OCI-LY1 (cell line): ENCODE measurements around the gene CFAP61.

ENCODE experiments used
- H2AFZ ChIP-seq: fragments of 200-600 bp; sonication (generic), shearing (Covaris generic); 2 replicates; pipeline ENCODE4 v1.6.0; 2014; ENCODE audit warnings: antibody characterized with exemption, mild to moderate bottlenecking, low read length
- H3F3A ChIP-seq: fragments of 200-600 bp; sonication (generic), shearing (Covaris generic); 2 replicates; pipeline ENCODE4 v1.6.0; 2014; ENCODE audit warnings: mild to moderate bottlenecking, antibody characterized with exemption, low read length, moderate library complexity; ENCODE audit not compliant: insufficient read depth
- H3K27ac ChIP-seq: fragments of 200-600 bp; sonication (generic); 2 replicates; pipeline ENCODE4 v1.5.1; 2014; ENCODE audit warnings: low read length, mixed run types, mild to moderate bottlenecking, low read depth; ENCODE audit not compliant: poor library complexity, severe bottlenecking
- H3K27me3 ChIP-seq: fragments of 200-600 bp; sonication (generic); 2 replicates; pipeline ENCODE4 v1.6.0; 2014; ENCODE audit warnings: antibody characterized with exemption, mild to moderate bottlenecking, low read length, moderate library complexity; ENCODE audit not compliant: insufficient read depth
- H3K36me3 ChIP-seq: fragments of 200-600 bp; sonication (generic); 2 replicates; pipeline ENCODE4 v1.6.1; 2014; ENCODE audit warnings: mild to moderate bottlenecking, antibody characterized with exemption, low read length, moderate library complexity, mixed read lengths; ENCODE audit not compliant: insufficient read depth
- H3K4me1 ChIP-seq: fragments of 200-600 bp; sonication (generic); 2 replicates; pipeline ENCODE4 v1.5.1; 2014; ENCODE audit warnings: mild to moderate bottlenecking, low read length, moderate library complexity; ENCODE audit not compliant: insufficient read depth, severe bottlenecking
- H3K4me2 ChIP-seq: fragments of 200-600 bp; sonication (generic), shearing (Covaris generic); 2 replicates; pipeline ENCODE4 v1.6.1; 2014; ENCODE audit warnings: low read length
- H3K4me3 ChIP-seq: fragments of 200-600 bp; sonication (generic); 2 replicates; pipeline ENCODE4 v1.5.1; 2014; ENCODE audit warnings: low read length, low read depth, mild to moderate bottlenecking, mixed read lengths; ENCODE audit not compliant: poor library complexity, severe bottlenecking
- H3K79me2 ChIP-seq: fragments of 200-600 bp; shearing (Covaris generic); 2 replicates; pipeline ENCODE4 v1.6.1; 2016; ENCODE audit warnings: mixed run types, low read length, mixed read lengths; ENCODE audit not compliant: insufficient read depth
- H3K9ac ChIP-seq: fragments of 200-600 bp; sonication (generic), shearing (Covaris generic); 2 replicates; pipeline ENCODE4 v1.6.1; 2014; ENCODE audit warnings: mild to moderate bottlenecking, low read length, mixed read lengths
- H3K9me2 ChIP-seq: fragments of 200-600 bp; sonication (generic), shearing (Covaris generic); 2 replicates; pipeline ENCODE4 v1.6.1; 2014; ENCODE audit warnings: low read depth, mild to moderate bottlenecking, low read length, mixed read lengths
- H3K9me3 ChIP-seq: fragments of 200-600 bp; shearing (Covaris generic); 2 replicates; pipeline ENCODE4 v1.6.1; 2014; ENCODE audit warnings: low read length, mixed read lengths
- H4K20me1 ChIP-seq: fragments of 200-600 bp; sonication (generic), shearing (Covaris generic); 2 replicates; pipeline ENCODE4 v1.6.0; 2016; ENCODE audit warnings: mild to moderate bottlenecking, low read length; ENCODE audit not compliant: insufficient read depth
- EZH2 ChIP-seq: fragments of 200-600 bp; sonication (generic), shearing (Covaris generic); IDR thresholded peaks from 2 replicates; pipeline ENCODE4 v1.8.0; 2017; ENCODE audit warnings: borderline replicate concordance, mixed run types, mild to moderate bottlenecking, antibody characterized with exemption, low read length, moderate library complexity, mixed read lengths
- TF ChIP-seq, protein P1 (sequence below): fragments of 200-600 bp; sonication (generic), shearing (Covaris generic); IDR thresholded peaks from 2 replicates; pipeline ENCODE4 v1.5.1; 2017; ENCODE audit warnings: mild to moderate bottlenecking, antibody characterized with exemption, low read length, moderate library complexity, mixed read lengths

CFAP61 gene

DNA sequence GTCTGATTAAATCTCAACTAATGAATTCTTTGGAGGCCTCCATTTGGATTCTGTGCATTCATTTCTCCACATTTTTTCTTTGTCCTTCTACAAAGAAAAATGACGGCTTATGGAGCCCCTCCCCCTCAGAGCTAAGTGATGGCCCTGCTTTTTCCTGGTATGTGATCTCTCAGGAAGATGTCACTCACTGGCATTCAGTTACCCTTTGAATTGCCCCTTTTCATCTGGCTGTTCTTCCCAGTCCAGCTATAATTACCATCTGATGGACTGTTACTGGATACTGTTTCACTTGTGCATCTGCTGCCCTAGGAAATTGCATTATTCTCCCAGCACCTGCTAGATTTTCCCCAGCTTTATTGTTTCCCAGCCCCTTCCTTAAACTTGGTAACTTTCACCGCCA lies 151.9 kb downstream of the CFAP61 start:
- Histone ChIP-seq H4K20me1 (no peaks in the 10 kb centered on the region), H3K79me2 (no peaks in the 10 kb centered on the region), H3K36me3 (no peaks in the 10 kb centered on the region), H3K9me3 (no peaks in the 10 kb centered on the region), H3F3A (no peaks in the 10 kb centered on the region), H3K27me3 (no peaks in the 10 kb centered on the region), H2AFZ (no peak overlapping the region), H3K4me3 (no peak overlapping the region), H3K4me2 (no peak overlapping the region), H3K9me2 (no peaks in the 10 kb centered on the region), H3K27ac (no peak overlapping the region), H3K9ac (no peak overlapping the region), H3K4me1 (no peaks in the 10 kb centered on the region)
- TF ChIP-seq, protein P1, sequence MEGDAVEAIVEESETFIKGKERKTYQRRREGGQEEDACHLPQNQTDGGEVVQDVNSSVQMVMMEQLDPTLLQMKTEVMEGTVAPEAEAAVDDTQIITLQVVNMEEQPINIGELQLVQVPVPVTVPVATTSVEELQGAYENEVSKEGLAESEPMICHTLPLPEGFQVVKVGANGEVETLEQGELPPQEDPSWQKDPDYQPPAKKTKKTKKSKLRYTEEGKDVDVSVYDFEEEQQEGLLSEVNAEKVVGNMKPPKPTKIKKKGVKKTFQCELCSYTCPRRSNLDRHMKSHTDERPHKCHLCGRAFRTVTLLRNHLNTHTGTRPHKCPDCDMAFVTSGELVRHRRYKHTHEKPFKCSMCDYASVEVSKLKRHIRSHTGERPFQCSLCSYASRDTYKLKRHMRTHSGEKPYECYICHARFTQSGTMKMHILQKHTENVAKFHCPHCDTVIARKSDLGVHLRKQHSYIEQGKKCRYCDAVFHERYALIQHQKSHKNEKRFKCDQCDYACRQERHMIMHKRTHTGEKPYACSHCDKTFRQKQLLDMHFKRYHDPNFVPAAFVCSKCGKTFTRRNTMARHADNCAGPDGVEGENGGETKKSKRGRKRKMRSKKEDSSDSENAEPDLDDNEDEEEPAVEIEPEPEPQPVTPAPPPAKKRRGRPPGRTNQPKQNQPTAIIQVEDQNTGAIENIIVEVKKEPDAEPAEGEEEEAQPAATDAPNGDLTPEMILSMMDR = no peak
- no peak for TF ChIP-seq EZH2

DNA sequence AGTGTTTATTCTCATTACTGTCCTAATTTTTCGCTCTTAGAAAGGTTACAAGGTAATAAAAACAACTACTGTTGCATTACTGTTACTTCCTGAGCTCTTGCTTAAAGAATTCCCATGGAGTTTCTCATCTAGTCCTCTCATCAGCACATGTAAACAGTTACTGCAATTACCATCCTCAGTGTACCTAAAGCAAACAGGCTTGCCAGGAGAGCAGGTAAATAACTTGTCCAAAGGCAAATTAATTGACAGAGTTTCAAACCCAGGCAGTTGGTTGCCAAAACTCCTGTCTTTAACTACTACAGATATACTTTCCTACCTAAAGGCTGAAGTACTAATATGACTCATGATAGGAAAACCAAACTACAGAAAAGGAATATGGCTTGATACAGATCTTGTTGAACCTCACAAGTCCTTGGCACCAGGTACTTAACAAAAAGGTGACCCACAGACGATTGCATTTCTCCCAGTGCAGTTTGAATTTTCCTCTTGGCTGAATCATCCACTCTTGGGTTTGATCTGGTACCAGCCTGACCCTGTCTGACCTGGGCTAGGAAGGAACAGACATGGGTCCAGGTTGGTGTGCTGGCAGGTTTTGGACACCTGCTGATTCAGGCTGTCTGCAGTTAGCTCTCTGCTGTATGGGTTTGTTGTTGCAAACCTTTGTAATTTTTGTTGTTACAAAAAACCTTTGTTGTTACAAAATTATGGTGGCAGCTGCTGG lies 153.0 kb downstream of the CFAP61 start:
- H3K36me3 ChIP-seq = no peaks in the 10 kb centered on the region
- no peak overlapping the region for H3K9ac ChIP-seq
- H3K4me3 ChIP-seq = no peak overlapping the region
- no peak for TF ChIP-seq EZH2
- TF ChIP-seq, protein P1 = no peak
- H2AFZ ChIP-seq = no peak overlapping the region
- no peak overlapping the region for H3K27ac ChIP-seq
- H3K9me3 ChIP-seq = no peaks in the 10 kb centered on the region
- no peaks in the 10 kb centered on the region for H3K79me2 ChIP-seq
- no peaks in the 10 kb centered on the region for H3F3A ChIP-seq
- H3K4me1 ChIP-seq = no peaks in the 10 kb centered on the region
- H3K27me3 ChIP-seq = no peaks in the 10 kb centered on the region
- no peaks in the 10 kb centered on the region for H3K9me2 ChIP-seq
- no peak overlapping the region for H3K4me2 ChIP-seq
- H4K20me1 ChIP-seq = no peaks in the 10 kb centered on the region

DNA sequence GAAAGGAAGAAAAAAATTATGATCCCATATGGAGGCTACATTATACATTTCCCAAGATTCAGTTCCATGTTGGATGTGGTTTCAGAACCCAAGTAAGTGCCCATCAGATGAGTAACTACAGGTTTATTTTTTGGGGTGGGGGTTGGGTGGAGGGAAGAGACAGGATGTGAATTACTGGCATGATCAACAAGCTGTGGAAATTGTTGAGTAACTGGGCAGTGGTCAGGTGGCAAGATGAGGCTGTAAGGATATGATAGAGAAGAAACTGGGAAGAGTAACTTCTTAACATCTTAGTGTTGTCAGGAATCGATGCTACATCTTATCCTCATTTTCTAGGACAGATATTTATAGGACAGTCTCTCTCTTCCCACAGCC lies 153.5 kb downstream of the CFAP61 start:
- Histone ChIP-seq H3F3A (no peaks in the 10 kb centered on the region), H3K9me3 (no peaks in the 10 kb centered on the region), H3K4me3 (no peak overlapping the region), H3K36me3 (no peaks in the 10 kb centered on the region), H3K27ac (no peak overlapping the region), H3K4me2 (no peak overlapping the region), H3K4me1 (no peaks in the 10 kb centered on the region), H4K20me1 (no peaks in the 10 kb centered on the region), H3K27me3 (no peaks in the 10 kb centered on the region), H3K79me2 (no peaks in the 10 kb centered on the region), H3K9me2 (no peaks in the 10 kb centered on the region), H3K9ac (no peak overlapping the region), H2AFZ (no peak overlapping the region)
- TF ChIP-seq, protein P1 = no peak
- TF ChIP-seq EZH2 = no peak
